Body of pancreas (tissue), 4 donors: Measurements from ENCODE around the gene TSPAN10. TPM values are rescaled to one million over a fixed set of nuclear protein-coding genes. Genes with fewer than 3 reads are reported as not detected.

Experiments
- ATAC-seq: fragments of 150-250 bp; one replicate; pipeline ENCODE4 v1.9.1; 2016
- DNase-seq, 4 donors: peaks; one replicate each; pipeline ENCODE4 v3.0.0-alpha.2; 2019
- H3K27ac ChIP-seq, 4 donors: fragments of 200-600 bp; sonication (generic); 1 replicate in 3 of 4; 2 replicates in 1 of 4; pipeline versions ENCODE4 v1.5.1 to v1.6.1; 2016 to 2019; ENCODE audit warnings: mild to moderate bottlenecking in 1 of 4, mixed read lengths in 1 of 4, moderate library complexity in 1 of 4
- H3K27me3 ChIP-seq, 2 donors: fragments of 200-600 bp; sonication (generic); one replicate each; pipeline ENCODE4 v1.6.0; 2016; ENCODE audit warnings: mild to moderate bottlenecking in 1 of 2
- H3K36me3 ChIP-seq, 2 donors: fragments of 200-600 bp; sonication (generic); replicated peaks in 1 of 2; 2 replicates each; pipeline ENCODE4 v1.5.1; 2016; ENCODE audit warnings: low read depth in 2 of 2; ENCODE audit not compliant: insufficient read depth in 1 of 2
- H3K4me1 ChIP-seq: fragments of 200-600 bp; sonication (generic); one replicate; pipeline ENCODE4 v1.6.0; 2016
- H3K4me3 ChIP-seq, 2 donors: fragments of 200-600 bp; sonication (generic); 1 replicate in 1 of 2; 2 replicates in 1 of 2; pipeline ENCODE4 v1.5.1; 2016 to 2019
- H3K9me3 ChIP-seq, 3 donors: fragments of 200-600 bp; sonication (generic); 1 replicate in 2 of 3; 2 replicates in 1 of 3; pipeline ENCODE4 v1.5.1; 2016
- CTCF ChIP-seq, 7 experiments: fragments of 450-650 bp in 4 of 7; fragments of 200-600 bp in 3 of 7; sonication (generic) in 3 of 7; IDR thresholded peaks; one replicate each; pipeline ENCODE4 v1.5.1; 2016 to 2019; ENCODE audit warnings: antibody characterized with exemption in 7 of 7
- POLR2A ChIP-seq, 3 donors: fragments of 450-650 bp; IDR thresholded peaks; one replicate each; pipeline ENCODE4 v1.6.1; 2016; ENCODE audit warnings: antibody characterized with exemption in 3 of 3, mild to moderate bottlenecking in 2 of 3
- WGBS, 2 donors: methylation state at CpG; one replicate each; pipeline ENCODE4 v1.1.5; 2017; 5-methylcytosine and 5-hydroxymethylcytosine counted together
- intact Hi-C: fragments of 100-400 bp; cut with DNase I; formaldehyde crosslinking; loops from one replicate; pipeline ENCODE4 v1.15.1; 2023
- total RNA-seq, 2 donors: library from RNA; depleted of rRNA; stranded (reverse); fragments of >200 nt; gene quantifications; one replicate each; pipeline ENCODE4 v1.1.0, GENCODE V29; 2016

Gene TSPAN10
- total RNA-seq, 2 donors from 2014 or later: 1.0 to 5.3 TPM

- Histone ChIP-seq H3K27ac (no peak overlapping the region), H3K4me1 (no peaks in the 10 kb centered on the region), H3K36me3 (no peaks in the 10 kb centered on the region), H3K9me3 (no peaks in the 10 kb centered on the region), H3K27me3 (peaks cover 0 to 10% of the 10 kb centered on the region in 2 donors), H3K4me3 (no peak overlapping the region)
- TF ChIP-seq POLR2A (IDR thresholded peaks at IDR 0.05) (no peak), CTCF (IDR thresholded peaks at IDR 0.05) (no peak)
- no peak for DNase-seq
- ATAC-seq: no peak
- intact Hi-C loops: no loop called here
- WGBS, 2 donors: 58 to 68% methylated on average over 8 to 12 of the region's 12 CpGs
Observed at GRCh38 chr17:81646869-81647600, 10.0 kb downstream of the TSPAN10 start.

- DNase-seq: no peak
- H3K4me3 ChIP-seq: no peak overlapping the region
- TF ChIP-seq POLR2A (IDR thresholded peaks at IDR 0.05) (no peak), CTCF (IDR thresholded peaks at IDR 0.05) (no peak)
- no peak for ATAC-seq
- WGBS, 2 donors: 15 to 26% methylated on average over 17 to 21 of the region's 21 CpGs
- no peak overlapping the region for H3K27ac ChIP-seq
- intact Hi-C loops: no loop called here
- no peaks in the 10 kb centered on the region for H3K4me1 ChIP-seq
- peaks cover 0 to 10% of the 10 kb centered on the region in 2 donors for H3K27me3 ChIP-seq
- H3K36me3 ChIP-seq: no peaks in the 10 kb centered on the region
- H3K9me3 ChIP-seq: no peaks in the 10 kb centered on the region
Observed at GRCh38 chr17:81647640-81648012, 10.6 kb downstream of the TSPAN10 start.

GRCh38 chr17:81648013-81648706, 11.2 kb downstream of the TSPAN10 start:
- 0 to 8% methylated on average over 6 to 69 of the region's 78 CpGs for WGBS, 2 donors
- TF ChIP-seq POLR2A (IDR thresholded peaks at IDR 0.05) (no peak), CTCF (IDR thresholded peaks at IDR 0.05) (no peak)
- no peaks in the 10 kb centered on the region for H3K36me3 ChIP-seq
- no peak overlapping the region for H3K4me3 ChIP-seq
- no peak overlapping the region for H3K27ac ChIP-seq
- no peak for DNase-seq
- H3K9me3 ChIP-seq: no peaks in the 10 kb centered on the region
- H3K4me1 ChIP-seq: no peaks in the 10 kb centered on the region
- ATAC-seq: no peak
- peaks cover 0 to 10% of the 10 kb centered on the region in 2 donors for H3K27me3 ChIP-seq
- intact Hi-C loops: no loop called here

- H3K27me3 ChIP-seq: peaks cover 0 to 10% of the 10 kb centered on the region in 2 donors
Observed at GRCh38 chr17:81648707-81649085, 11.7 kb downstream of the TSPAN10 start.

More at GRCh38 chr17:81648707-81649085, 11.7 kb downstream of the TSPAN10 start:
- no peaks in the 10 kb centered on the region for H3K9me3 ChIP-seq
- no peaks in the 10 kb centered on the region for H3K36me3 ChIP-seq
- H3K27ac ChIP-seq: no peak overlapping the region
- no peaks in the 10 kb centered on the region for H3K4me1 ChIP-seq
- no peak for DNase-seq
- 65% methylated on average over 14 of the region's 14 CpGs; no CpG with 5 or more reads in 1 of the 2 donors for WGBS, 2 donors
- TF ChIP-seq POLR2A (IDR thresholded peaks at IDR 0.05) (no peak), CTCF (IDR thresholded peaks at IDR 0.05) (no peak)
- intact Hi-C loops: no loop called here
- ATAC-seq: no peak
- no peak overlapping the region for H3K4me3 ChIP-seq
